Hematopoietic multipotent progenitor cell treated with erythropoietin and hydrocortisone succinate and interleukin-3 and kit ligand, for 15 days (in vitro differentiated cells): ENCODE results near the gene SCUBE1.

Experiments used
- DNase-seq: peaks from one replicate; pipeline ENCODE4 v3.0.0-alpha.2; 2015; ENCODE audit warnings: low spot score

SCUBE1 gene

GRCh38 chr22:43199541-43199940, 143.6 kb downstream of the SCUBE1 start:
- DNase-seq: no peak

- DNase-seq: no peak
These were observed 144.2 kb downstream of the SCUBE1 start for GRCh38 chr22:43198936-43199335.

- no peak for DNase-seq
These were observed 145.0 kb downstream of the SCUBE1 start for GRCh38 chr22:43198126-43198525.

GRCh38 chr22:43197271-43197941, 145.8 kb downstream of the SCUBE1 start:
- DNase-seq: no peak

GRCh38 chr22:43191831-43192230, 151.3 kb downstream of the SCUBE1 start:
- DNase-seq: no peak

GRCh38 chr22:43188829-43189545, 154.2 kb downstream of the SCUBE1 start:
- DNase-seq: no peak

GRCh38 chr22:43187171-43188099, 155.7 kb downstream of the SCUBE1 start:
- DNase-seq: peak; percentile 96

- DNase-seq: peak; percentile 67
These were observed 156.7 kb downstream of the SCUBE1 start, which contains the start of gene TTLL12 for GRCh38 chr22:43186272-43187170. TSS of gene TTLL12 (minus strand) at chr22:43187134. CDS start at chr22:43187069, 65 bp downstream.

GRCh38 chr22:43185860-43186261, 157.3 kb downstream of the SCUBE1 start:
- peak; percentile 35 for DNase-seq

GRCh38 chr22:43183496-43184277, 159.5 kb downstream of the SCUBE1 start:
- peak; percentile 88 for DNase-seq

GRCh38 chr22:43182726-43183125, 160.4 kb downstream of the SCUBE1 start:
- DNase-seq: no peak

GRCh38 chr22:43182118-43182517, 161.1 kb downstream of the SCUBE1 start:
- no peak for DNase-seq

- DNase-seq: no peak
These were observed 161.7 kb downstream of the SCUBE1 start for GRCh38 chr22:43181321-43182076.

GRCh38 chr22:43180670-43181069, 162.5 kb downstream of the SCUBE1 start:
- DNase-seq: no peak

- DNase-seq: no peak
These were observed 163.3 kb downstream of the SCUBE1 start for GRCh38 chr22:43179911-43180195.

- DNase-seq: no peak
These were observed 163.8 kb downstream of the SCUBE1 start for GRCh38 chr22:43179146-43179910.

- DNase-seq: no peak
These were observed 165.7 kb downstream of the SCUBE1 start for GRCh38 chr22:43177479-43177878.

GRCh38 chr22:43176090-43176489, 167.1 kb downstream of the SCUBE1 start:
- no peak for DNase-seq

GRCh38 chr22:43174941-43175531, 168.1 kb downstream of the SCUBE1 start:
- no peak for DNase-seq
